WTC11 (cell line): ENCODE results near the gene EWSR1. TPM values are rescaled to one million over a fixed set of nuclear protein-coding genes. Genes with fewer than 3 reads are reported as not detected.

ENCODE experiments used
- ATAC-seq: fragments of 200-7000 bp; cut with Tn5 transposase; 2 replicates; pipeline ENCODE4 v1.10.0; 2021; ENCODE audit warnings: mild to moderate bottlenecking, moderate library complexity
- CTCF ChIA-PET: fragments of 300-600 bp; sonication (Branson Sonifier 250); formaldehyde crosslinking; loops from one replicate; lab custom pipeline; 2021; ENCODE audit warnings: antibody characterized with exemption; lab: Charles Lee
- POLR2A ChIA-PET: fragments of 350-600 bp; sonication (Branson Sonifier 250); formaldehyde crosslinking; loops from one replicate; lab custom pipeline; 2021; ENCODE audit warnings: antibody characterized with exemption; lab: Charles Lee
- DNase-seq: peaks from one replicate; pipeline ENCODE4 v3.0.0; 2021; ENCODE audit warnings: low spot score
- H3K27ac Mint-ChIP-seq: 2 replicates; pipeline ENCODE4 v1.8.0; 2021; ENCODE audit warnings: mixed read lengths
- H3K27me3 Mint-ChIP-seq: 2 replicates; pipeline ENCODE4 v1.8.0; 2021; ENCODE audit warnings: low read depth, mild to moderate bottlenecking, moderate library complexity, mixed read lengths
- H3K36me3 Mint-ChIP-seq: 2 replicates; pipeline ENCODE4 v1.8.0; 2021; ENCODE audit warnings: mixed read lengths
- H3K4me1 Mint-ChIP-seq: 2 replicates; pipeline ENCODE4 v1.8.0; 2022; ENCODE audit warnings: mixed read lengths
- H3K4me3 Mint-ChIP-seq: 2 replicates; pipeline ENCODE4 v1.8.0; 2021; ENCODE audit warnings: mild to moderate bottlenecking, moderate library complexity, mixed read lengths
- H3K9me3 Mint-ChIP-seq: 2 replicates; pipeline ENCODE4 v1.8.0; 2021; ENCODE audit warnings: mixed read lengths
- ATF1 ChIP-seq: sonication (generic); formaldehyde crosslinking; IDR thresholded peaks from 2 replicates; pipeline ENCODE4 v1.8.1; 2023; ENCODE audit warnings: mild to moderate bottlenecking, moderate library complexity, missing genetic modification reagents
- ATF2 ChIP-seq: sonication (generic); formaldehyde crosslinking; IDR thresholded peaks from 2 replicates; pipeline ENCODE4 v1.8.1; 2022; ENCODE audit warnings: low read depth, missing genetic modification reagents, borderline replicate concordance
- ATF6 ChIP-seq: sonication (generic); formaldehyde crosslinking; IDR thresholded peaks from 2 replicates; pipeline ENCODE4 v1.8.1; 2023; ENCODE audit warnings: mild to moderate bottlenecking, missing genetic modification reagents
- ESRRA ChIP-seq: sonication (generic); formaldehyde crosslinking; IDR thresholded peaks from 2 replicates; pipeline ENCODE4 v1.8.1; 2022; ENCODE audit warnings: mild to moderate bottlenecking, missing genetic modification reagents, borderline replicate concordance
- FOXJ3 ChIP-seq: sonication (generic); formaldehyde crosslinking; IDR thresholded peaks from 2 replicates; pipeline ENCODE4 v1.9.0; 2021; ENCODE audit warnings: missing genetic modification reagents, mild to moderate bottlenecking, borderline replicate concordance
- FOXK1 ChIP-seq: sonication (generic); formaldehyde crosslinking; IDR thresholded peaks from 2 replicates; pipeline ENCODE4 v1.8.0; 2022; ENCODE audit warnings: mild to moderate bottlenecking, moderate library complexity, missing genetic modification reagents
- FOXP4 ChIP-seq: sonication (generic); formaldehyde crosslinking; IDR thresholded peaks from 2 replicates; pipeline ENCODE4 v1.8.0; 2022; ENCODE audit warnings: mild to moderate bottlenecking, missing genetic modification reagents
- GTF2I ChIP-seq: fragments of 250-450 bp; sonication (Bioruptor Pico); conservative IDR thresholded peaks from 2 replicates; pipeline ENCODE4 v1.4.0; 2021; ENCODE audit warnings: mild to moderate bottlenecking
- HMGA2 ChIP-seq: fragments of 250-450 bp; sonication (Bioruptor Pico); IDR thresholded peaks from 2 replicates; pipeline ENCODE4 v1.4.0; 2021; ENCODE audit warnings: mild to moderate bottlenecking, moderate library complexity
- MLX ChIP-seq: sonication (generic); formaldehyde crosslinking; IDR thresholded peaks from 2 replicates; pipeline ENCODE4 v1.8.1; 2023; ENCODE audit warnings: mild to moderate bottlenecking, missing genetic modification reagents, moderate library complexity
- MXD4 ChIP-seq: fragments of 250-450 bp; sonication (Bioruptor Pico); IDR thresholded peaks from 2 replicates; pipeline ENCODE4 v1.8.0; 2021; ENCODE audit warnings: mild to moderate bottlenecking, moderate library complexity, borderline replicate concordance
- MYBL2 ChIP-seq: sonication (generic); formaldehyde crosslinking; IDR thresholded peaks from 2 replicates; pipeline ENCODE4 v1.8.1; 2023; ENCODE audit warnings: mild to moderate bottlenecking, moderate library complexity, missing genetic modification reagents
- NFE2L1 ChIP-seq: sonication (generic); formaldehyde crosslinking; IDR thresholded peaks from 2 replicates; pipeline ENCODE4 v1.8.1; 2023; ENCODE audit warnings: missing genetic modification reagents
- NFYB ChIP-seq: sonication (generic); formaldehyde crosslinking; conservative IDR thresholded peaks from 2 replicates; pipeline ENCODE4 v1.8.0; 2022; ENCODE audit warnings: low read depth, missing genetic modification reagents
- NR3C1 ChIP-seq: sonication (generic); formaldehyde crosslinking; conservative IDR thresholded peaks from 2 replicates; pipeline ENCODE4 v1.8.1; 2023; ENCODE audit warnings: low read depth, mild to moderate bottlenecking, missing genetic modification reagents
- SMAD3 ChIP-seq: sonication (generic); formaldehyde crosslinking; IDR thresholded peaks from 2 replicates; pipeline ENCODE4 v1.8.0; 2022; ENCODE audit warnings: missing genetic modification reagents, mild to moderate bottlenecking, borderline replicate concordance
- ZBTB21 ChIP-seq: sonication (generic); formaldehyde crosslinking; IDR thresholded peaks from 2 replicates; pipeline ENCODE4 v1.8.1; 2023; ENCODE audit warnings: mild to moderate bottlenecking, missing genetic modification reagents, borderline replicate concordance
- ZNF232 ChIP-seq: sonication (generic); formaldehyde crosslinking; IDR thresholded peaks from 2 replicates; pipeline ENCODE4 v1.8.0; 2022; ENCODE audit warnings: mild to moderate bottlenecking, missing genetic modification reagents
- ZNF396 ChIP-seq: fragments of 250-450 bp; sonication (Bioruptor Pico); IDR thresholded peaks from 2 replicates; pipeline ENCODE4 v1.8.0; 2021; ENCODE audit warnings: mild to moderate bottlenecking, moderate library complexity, borderline replicate concordance
- total RNA-seq: library from RNA; stranded (reverse); gene quantifications from 3 replicates; pipeline ENCODE4 v1.2.3, GENCODE V29; 2021
- TF ChIP-seq, protein P1 (sequence below): fragments of 250-450 bp; sonication (Bioruptor Pico); IDR thresholded peaks from 2 replicates; pipeline ENCODE4 v2.1.2; 2022; ENCODE audit warnings: mild to moderate bottlenecking, moderate library complexity
- TF ChIP-seq, protein P2 (sequence below): sonication (generic); formaldehyde crosslinking; IDR thresholded peaks from 2 replicates; pipeline ENCODE4 v1.8.0; 2023; ENCODE audit warnings: missing genetic modification reagents
- TF ChIP-seq, protein P3 (sequence below): sonication (generic); formaldehyde crosslinking; IDR thresholded peaks from 2 replicates; pipeline ENCODE4 v1.8.0; 2022; ENCODE audit warnings: mild to moderate bottlenecking, missing genetic modification reagents
- TF ChIP-seq, protein P4 (sequence below): fragments of 250-450 bp; sonication (Bioruptor Pico); IDR thresholded peaks from 2 replicates; pipeline ENCODE4 v1.9.0; 2021; ENCODE audit warnings: moderate library complexity, mild to moderate bottlenecking, inconsistent platforms, borderline replicate concordance
- TF ChIP-seq, protein P5 (sequence below): sonication (generic); formaldehyde crosslinking; IDR thresholded peaks from 2 replicates; pipeline ENCODE4 v1.8.0; 2022; ENCODE audit warnings: mild to moderate bottlenecking, missing genetic modification reagents

Gene EWSR1
- total RNA-seq, 1 experiment from 2014 or later = 377 TPM

GRCh38 chr22:29341849-29342127 lies 73.7 kb downstream of the EWSR1 start (continued):
- TF ChIP-seq MXD4 (no peak), ZNF396 (no peak)

DNA sequence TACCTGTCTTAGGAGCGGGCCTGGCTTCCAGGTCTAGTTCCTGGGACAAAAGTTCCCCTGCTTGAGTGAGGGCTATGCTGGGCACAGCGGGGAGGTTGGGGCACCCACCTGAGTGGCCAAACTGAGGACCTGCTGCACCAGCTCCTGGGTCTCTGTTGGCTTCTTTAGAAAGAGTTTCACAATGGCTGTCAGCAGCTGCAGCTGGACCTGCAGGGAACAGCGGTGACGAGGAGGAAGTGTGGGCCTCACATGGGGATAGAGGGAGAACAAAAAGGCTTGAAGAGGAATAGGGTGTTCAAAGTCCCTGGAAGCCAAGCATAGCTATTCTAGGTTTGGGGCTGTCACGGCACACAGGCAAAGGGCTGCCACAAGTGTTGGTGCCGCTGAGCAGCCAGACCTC lies 74.1 kb downstream of the EWSR1 start:
- Mint-ChIP-seq H3K36me3 (peaks cover 52% of the 10 kb centered on the region), H3K27me3 (no peaks in the 10 kb centered on the region), H3K27ac (no peak overlapping the region), H3K9me3 (no peaks in the 10 kb centered on the region), H3K4me3 (no peak overlapping the region)
- CTCF ChIA-PET = no interaction called here
- TF ChIP-seq, protein P1, sequence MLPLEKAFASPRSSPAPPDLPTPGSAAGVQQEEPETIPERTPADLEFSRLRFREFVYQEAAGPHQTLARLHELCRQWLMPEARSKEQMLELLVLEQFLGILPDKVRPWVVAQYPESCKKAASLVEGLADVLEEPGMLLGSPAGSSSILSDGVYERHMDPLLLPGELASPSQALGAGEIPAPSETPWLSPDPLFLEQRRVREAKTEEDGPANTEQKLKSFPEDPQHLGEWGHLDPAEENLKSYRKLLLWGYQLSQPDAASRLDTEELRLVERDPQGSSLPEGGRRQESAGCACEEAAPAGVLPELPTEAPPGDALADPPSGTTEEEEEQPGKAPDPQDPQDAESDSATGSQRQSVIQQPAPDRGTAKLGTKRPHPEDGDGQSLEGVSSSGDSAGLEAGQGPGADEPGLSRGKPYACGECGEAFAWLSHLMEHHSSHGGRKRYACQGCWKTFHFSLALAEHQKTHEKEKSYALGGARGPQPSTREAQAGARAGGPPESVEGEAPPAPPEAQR = no peak
- TF ChIP-seq HMGA2 (no peak), ZNF232 (CRISPR knock-in tag) (no peak), ZBTB21 (no peak), NR3C1 (no peak), FOXJ3 (CRISPR knock-in tag) (no peak), SMAD3 (CRISPR knock-in tag) (no peak), FOXK1 (CRISPR knock-in tag) (no peak), ATF2 (CRISPR knock-in tag) (no peak), FOXP4 (CRISPR knock-in tag) (no peak)
- TF ChIP-seq, protein P2, sequence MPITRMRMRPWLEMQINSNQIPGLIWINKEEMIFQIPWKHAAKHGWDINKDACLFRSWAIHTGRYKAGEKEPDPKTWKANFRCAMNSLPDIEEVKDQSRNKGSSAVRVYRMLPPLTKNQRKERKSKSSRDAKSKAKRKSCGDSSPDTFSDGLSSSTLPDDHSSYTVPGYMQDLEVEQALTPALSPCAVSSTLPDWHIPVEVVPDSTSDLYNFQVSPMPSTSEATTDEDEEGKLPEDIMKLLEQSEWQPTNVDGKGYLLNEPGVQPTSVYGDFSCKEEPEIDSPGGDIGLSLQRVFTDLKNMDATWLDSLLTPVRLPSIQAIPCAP (CRISPR knock-in tag) = no peak
- TF ChIP-seq, protein P3, sequence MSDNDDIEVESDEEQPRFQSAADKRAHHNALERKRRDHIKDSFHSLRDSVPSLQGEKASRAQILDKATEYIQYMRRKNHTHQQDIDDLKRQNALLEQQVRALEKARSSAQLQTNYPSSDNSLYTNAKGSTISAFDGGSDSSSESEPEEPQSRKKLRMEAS (CRISPR knock-in tag) = no peak
- TF ChIP-seq, all 79 proteins: peak for 0
- POLR2A ChIA-PET = no interaction called here
- no peaks in the 10 kb centered on the region for H3K4me1 Mint-ChIP-seq
- ATAC-seq = no peak
- DNase-seq = no peak

- H3K27ac Mint-ChIP-seq = peak overlapping the region; percentile 76
- DNase-seq = no peak
- H3K36me3 Mint-ChIP-seq = peaks cover 58% of the 10 kb centered on the region
- no peaks in the 10 kb centered on the region for H3K27me3 Mint-ChIP-seq
- no peaks in the 10 kb centered on the region for H3K9me3 Mint-ChIP-seq
- no peak overlapping the region for H3K4me3 Mint-ChIP-seq
- ChIA-PET POLR2A (no interaction called here), CTCF (no interaction called here)
- no peak for TF ChIP-seq NFYB (CRISPR knock-in tag)
- TF ChIP-seq MLX (CRISPR knock-in tag) = no peak
- no peak for TF ChIP-seq ZNF232 (CRISPR knock-in tag)
- no peak for TF ChIP-seq SMAD3 (CRISPR knock-in tag)
- no peak for TF ChIP-seq ESRRA (CRISPR knock-in tag)
- TF ChIP-seq, protein P4, sequence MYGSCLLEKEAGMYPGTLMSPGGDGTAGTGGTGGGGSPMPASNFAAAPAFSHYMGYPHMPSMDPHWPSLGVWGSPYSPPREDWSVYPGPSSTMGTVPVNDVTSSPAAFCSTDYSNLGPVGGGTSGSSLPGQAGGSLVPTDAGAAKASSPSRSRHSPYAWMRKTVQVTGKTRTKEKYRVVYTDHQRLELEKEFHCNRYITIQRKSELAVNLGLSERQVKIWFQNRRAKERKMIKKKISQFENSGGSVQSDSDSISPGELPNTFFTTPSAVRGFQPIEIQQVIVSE (CRISPR knock-in tag) = no peak
- TF ChIP-seq, protein P5, sequence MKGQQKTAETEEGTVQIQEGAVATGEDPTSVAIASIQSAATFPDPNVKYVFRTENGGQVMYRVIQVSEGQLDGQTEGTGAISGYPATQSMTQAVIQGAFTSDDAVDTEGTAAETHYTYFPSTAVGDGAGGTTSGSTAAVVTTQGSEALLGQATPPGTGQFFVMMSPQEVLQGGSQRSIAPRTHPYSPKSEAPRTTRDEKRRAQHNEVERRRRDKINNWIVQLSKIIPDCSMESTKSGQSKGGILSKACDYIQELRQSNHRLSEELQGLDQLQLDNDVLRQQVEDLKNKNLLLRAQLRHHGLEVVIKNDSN (CRISPR knock-in tag) = no peak
- no peak for TF ChIP-seq GTF2I (CRISPR knock-in tag)
- TF ChIP-seq ATF1 = no peak
- no peak for TF ChIP-seq ATF6
- no peak for TF ChIP-seq MYBL2 (CRISPR knock-in tag)
- no peak for TF ChIP-seq NFE2L1 (CRISPR knock-in tag)
- H3K4me1 Mint-ChIP-seq = no peaks in the 10 kb centered on the region
- ATAC-seq = no peak
Measured at GRCh38 chr22:29342577-29343312, 74.7 kb downstream of the EWSR1 start.
